ENCODE data around the gene EYA2.

- no peak for TF ChIP-seq CTCF (IDR thresholded peaks at IDR 0.05)
- no peak for TF ChIP-seq POLR2A (IDR thresholded peaks at IDR 0.05)
These were observed 330.8 kb downstream of the EYA2 start for GRCh38 chr20:47225458-47225857.
